Spleen (tissue), 11 donors: ENCODE results near the gene TWIST2. TPM values are rescaled to one million over a fixed set of nuclear protein-coding genes. Genes with fewer than 3 reads are reported as not detected.
A peak's percentile ranks its signal among the peaks of the same experiment; 100 is the strongest.

ENCODE experiments used
- DNase-seq: peaks from one replicate; pipeline ENCODE4 v3.0.0-alpha.2; 2020
- H3K27ac ChIP-seq, 8 donors: fragments of 200-600 bp; sonication (generic) in 7 of 8; 1 replicate in 4 of 8; 2 replicates in 4 of 8; pipeline versions ENCODE4 v1.5.0 to v1.8.0; 2016 to 2021; ENCODE audit warnings: inconsistent platforms in 4 of 8, mild to moderate bottlenecking in 4 of 8, moderate library complexity in 1 of 8
- H3K27me3 ChIP-seq, 7 donors: fragments of 200-600 bp; sonication (generic) in 6 of 7; replicated peaks in 1 of 7; 1 replicate in 4 of 7; 2 replicates in 3 of 7; pipeline versions ENCODE4 v1.5.0 to v1.8.0; 2016 to 2021; ENCODE audit warnings: inconsistent platforms in 3 of 7, mild to moderate bottlenecking in 1 of 7
- H3K36me3 ChIP-seq, 6 donors: fragments of 200-600 bp; sonication (generic) in 5 of 6; 1 replicate in 4 of 6; 2 replicates in 2 of 6; pipeline versions ENCODE4 v1.5.0 to v1.8.0; 2016 to 2021; ENCODE audit warnings: inconsistent platforms in 2 of 6
- H3K4me1 ChIP-seq, 6 donors: fragments of 200-600 bp; sonication (generic) in 5 of 6; 1 replicate in 3 of 6; 2 replicates in 3 of 6; pipeline versions ENCODE4 v1.5.0 to v1.8.0; 2016 to 2021; ENCODE audit warnings: inconsistent platforms in 3 of 6
- H3K4me3 ChIP-seq, 8 donors: fragments of 200-600 bp; sonication (generic) in 7 of 8; 1 replicate in 4 of 8; 2 replicates in 4 of 8; pipeline versions ENCODE4 v1.5.0 to v1.8.0; 2016 to 2021; ENCODE audit warnings: inconsistent platforms in 4 of 8, mild to moderate bottlenecking in 4 of 8, moderate library complexity in 2 of 8
- H3K9me3 ChIP-seq, 8 donors: fragments of 200-600 bp; sonication (generic) in 7 of 8; 1 replicate in 4 of 8; 2 replicates in 4 of 8; pipeline versions ENCODE4 v1.5.0 to v1.8.0; 2016 to 2021; ENCODE audit warnings: inconsistent platforms in 4 of 8
- POLR2A ChIP-seq, 3 donors: fragments of 450-650 bp; IDR thresholded peaks; one replicate each; pipeline ENCODE4 v1.5.1; 2017; ENCODE audit warnings: antibody characterized with exemption in 3 of 3, mild to moderate bottlenecking in 1 of 3
- POLR2AphosphoS5 ChIP-seq, 3 donors: sonication (generic); formaldehyde crosslinking; IDR thresholded peaks; one replicate each; pipeline ENCODE4 v1.5.1; 2017; ENCODE audit warnings: antibody characterized with exemption in 3 of 3
- WGBS, 5 donors: extraction: QIAGEN DNeasy Blood & Tissue Kit in 3 of 5; methylation state at CpG; one replicate each; pipeline versions ENCODE4 v1.1.5 to v1.1.7; 2013 to 2018; 5-methylcytosine and 5-hydroxymethylcytosine counted together
- intact Hi-C: fragments of 100-400 bp; cut with DNase I; formaldehyde crosslinking; loops from one replicate; pipeline ENCODE4 v1.15.0; 2023; ENCODE audit warnings: low total_unique reads
- polyA plus RNA-seq, 3 donors: library from polyadenylated mRNA; stranded (reverse); fragments of 200-250 nt; gene quantifications; one replicate each; pipeline ENCODE4 v1.2.1, GENCODE V29; 2013
- total RNA-seq, 7 donors: library from RNA; depleted of rRNA in 3 of 7; stranded (reverse); fragments of >200 nt in 3 of 7; fragmentation: NEBNext Ultra II Directional in 4 of 7; extraction: Animal tissue kit (Norgen Biotek cat#: 25700) in 4 of 7; gene quantifications; one replicate each; pipeline versions ENCODE4 v1.1.0 to v1.2.1, GENCODE V29; 2016 to 2021
- TF ChIP-seq, protein P1 (sequence below), 11 experiments: fragments of 200-600 bp in 7 of 11; fragments of 450-650 bp in 4 of 11; sonication (generic) in 4 of 11; IDR thresholded peaks in 8 of 11; conservative IDR thresholded peaks in 3 of 11; 1 replicate in 7 of 11; 2 replicates in 4 of 11; pipeline versions ENCODE4 v1.4.0 to v1.8.0; 2016 to 2021; ENCODE audit warnings: antibody characterized with exemption in 11 of 11, inconsistent platforms in 4 of 11, mild to moderate bottlenecking in 1 of 11
- donor health status: healthy with polysubstance abuse.
- donor health status: DM: no; HTN: no; CAD: no; lungs with moderate emphysema.
- donor health status: DM: no; HTN: no; CAD: no.
- donor health status: Bipolar disorder and iron deficiency.
- donor health status: healthy.
- donor health status: DM: no; HTN: no; CAD: no.
- donor health status: DM: yes; HTN: yes; CAD: no.

The TWIST2 gene
- total and polyA plus RNA-seq, 10 donors = 1.7 to 9.0 (median 2.4) TPM

DNA sequence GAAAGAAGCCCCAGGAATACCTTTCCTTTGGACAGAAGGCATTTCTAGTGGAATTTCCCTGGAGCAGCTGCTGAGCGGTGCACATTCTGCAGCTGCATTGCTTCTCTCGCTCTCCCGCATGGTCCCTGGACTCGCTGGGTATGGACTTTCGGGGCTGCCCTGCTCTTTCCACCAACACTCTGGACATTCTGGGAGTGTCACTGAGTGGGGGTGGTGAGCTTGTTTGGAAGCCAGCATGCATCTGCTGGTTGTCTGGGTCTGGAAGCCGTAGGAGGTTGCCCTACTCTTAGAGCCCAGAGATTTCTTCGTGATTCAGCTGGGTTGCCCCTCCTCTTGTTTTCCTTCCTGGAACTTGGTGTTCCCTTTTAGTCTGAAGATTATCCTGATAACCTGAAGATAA lies 52.6 kb downstream of the TWIST2 start:
- peak; percentile 54 for DNase-seq
- intact Hi-C loops = no loop called here
- TF ChIP-seq POLR2AphosphoS5 (IDR thresholded peaks at IDR 0.05) = no peak
- TF ChIP-seq, protein P1, sequence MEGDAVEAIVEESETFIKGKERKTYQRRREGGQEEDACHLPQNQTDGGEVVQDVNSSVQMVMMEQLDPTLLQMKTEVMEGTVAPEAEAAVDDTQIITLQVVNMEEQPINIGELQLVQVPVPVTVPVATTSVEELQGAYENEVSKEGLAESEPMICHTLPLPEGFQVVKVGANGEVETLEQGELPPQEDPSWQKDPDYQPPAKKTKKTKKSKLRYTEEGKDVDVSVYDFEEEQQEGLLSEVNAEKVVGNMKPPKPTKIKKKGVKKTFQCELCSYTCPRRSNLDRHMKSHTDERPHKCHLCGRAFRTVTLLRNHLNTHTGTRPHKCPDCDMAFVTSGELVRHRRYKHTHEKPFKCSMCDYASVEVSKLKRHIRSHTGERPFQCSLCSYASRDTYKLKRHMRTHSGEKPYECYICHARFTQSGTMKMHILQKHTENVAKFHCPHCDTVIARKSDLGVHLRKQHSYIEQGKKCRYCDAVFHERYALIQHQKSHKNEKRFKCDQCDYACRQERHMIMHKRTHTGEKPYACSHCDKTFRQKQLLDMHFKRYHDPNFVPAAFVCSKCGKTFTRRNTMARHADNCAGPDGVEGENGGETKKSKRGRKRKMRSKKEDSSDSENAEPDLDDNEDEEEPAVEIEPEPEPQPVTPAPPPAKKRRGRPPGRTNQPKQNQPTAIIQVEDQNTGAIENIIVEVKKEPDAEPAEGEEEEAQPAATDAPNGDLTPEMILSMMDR (IDR thresholded peaks at IDR 0.05 in 8 of 11, conservative IDR thresholded peaks at IDR 0.05 in 3 of 11) = no peak
- no peak for TF ChIP-seq POLR2A (IDR thresholded peaks at IDR 0.05)
- Histone ChIP-seq H3K4me1 (no peaks in the 10 kb centered on the region), H3K27me3 (peaks cover 0 to 45% (median 1%) of the 10 kb centered on the region in 7 donors), H3K27ac (no peak overlapping the region), H3K9me3 (no peaks in the 10 kb centered on the region), H3K36me3 (no peaks in the 10 kb centered on the region), H3K4me3 (no peak overlapping the region)
- 58 to 75% (median 73%) methylated on average over 7 of the region's 7 CpGs for whole genome bisulfite sequencing, 5 donors

DNA sequence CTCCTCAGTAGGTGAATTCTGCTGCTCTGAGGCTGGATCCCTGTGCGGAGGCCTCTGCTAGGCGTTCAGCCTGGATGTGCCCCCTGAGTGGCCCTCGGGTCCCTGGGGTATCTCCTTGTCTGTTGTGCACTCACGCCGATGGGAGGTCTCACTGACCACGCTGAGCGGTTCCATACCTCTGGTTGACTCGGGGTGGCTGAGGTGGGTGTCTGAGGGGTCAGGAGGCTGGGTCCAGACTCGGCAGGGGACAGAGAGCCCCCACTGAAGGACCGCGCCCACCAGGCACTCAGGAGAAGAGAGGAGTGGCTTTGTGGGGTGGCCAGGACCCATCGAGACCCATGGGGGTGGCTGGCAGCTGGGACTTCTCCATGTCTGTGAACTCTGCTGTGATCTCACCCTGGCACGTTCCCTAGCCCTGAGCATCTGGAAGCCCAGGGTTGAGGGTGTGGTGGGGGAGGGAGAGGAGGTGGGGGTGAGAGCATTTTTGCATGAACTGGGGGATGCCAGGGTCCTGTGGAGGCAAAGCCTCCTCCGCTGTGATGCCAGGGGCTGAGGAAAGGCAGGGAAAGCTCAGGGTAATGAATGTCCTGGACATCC lies 53.7 kb downstream of the TWIST2 start:
- 78 to 86% (median 84%) methylated on average over 11 to 14 of the region's 14 CpGs for WGBS, 5 donors

DNA sequence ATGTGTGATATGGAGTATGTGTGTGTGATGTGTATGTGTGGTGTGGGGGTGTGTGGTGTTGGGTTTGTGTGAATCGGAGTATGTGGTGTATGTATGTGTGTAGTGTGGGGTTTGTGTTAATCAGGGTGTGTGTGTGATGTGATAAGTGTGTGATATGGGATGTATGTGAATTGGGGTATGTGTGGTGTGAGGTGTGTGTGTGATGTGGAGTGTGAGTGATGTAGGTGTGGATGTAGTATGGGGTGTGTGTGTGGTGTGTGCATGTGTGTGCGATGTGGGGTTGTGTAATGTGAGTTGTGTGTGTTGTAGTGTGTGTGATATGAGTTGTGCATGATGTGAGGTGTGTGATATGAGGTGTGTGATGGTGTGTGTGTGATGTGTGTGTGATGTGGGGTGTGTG lies 54.4 kb downstream of the TWIST2 start:
- DNase-seq = no peak
- no peaks in the 10 kb centered on the region for H3K36me3 ChIP-seq
- no peaks in the 10 kb centered on the region for H3K4me1 ChIP-seq
- WGBS, 5 donors = 90 to 100% (median 91%) methylated on average over 2 of the region's 2 CpGs
- no peaks in the 10 kb centered on the region for H3K9me3 ChIP-seq
- intact Hi-C loops = no loop called here
- H3K27ac ChIP-seq = no peak overlapping the region
- H3K4me3 ChIP-seq = no peak overlapping the region
- H3K27me3 ChIP-seq = peaks cover 0 to 27% (median 0%) of the 10 kb centered on the region in 7 donors
- TF ChIP-seq POLR2A (IDR thresholded peaks at IDR 0.05) (no peak), POLR2AphosphoS5 (IDR thresholded peaks at IDR 0.05) (no peak)
- TF ChIP-seq, protein P1 (IDR thresholded peaks at IDR 0.05 in 8 of 11, conservative IDR thresholded peaks at IDR 0.05 in 3 of 11) = no peak

More for the DNA sequence above, 53.7 kb downstream of the TWIST2 start:
- peaks cover 0 to 34% (median 0%) of the 10 kb centered on the region in 7 donors for H3K27me3 ChIP-seq
- H3K36me3 ChIP-seq = no peaks in the 10 kb centered on the region
- intact Hi-C loops = no loop called here
- no peaks in the 10 kb centered on the region for H3K9me3 ChIP-seq
- peak; percentile 35 for DNase-seq
- no peak overlapping the region for H3K4me3 ChIP-seq
- no peaks in the 10 kb centered on the region for H3K4me1 ChIP-seq
- no peak for TF ChIP-seq POLR2AphosphoS5 (IDR thresholded peaks at IDR 0.05)
- no peak for TF ChIP-seq POLR2A (IDR thresholded peaks at IDR 0.05)
- TF ChIP-seq, protein P1 (IDR thresholded peaks at IDR 0.05 in 8 of 11, conservative IDR thresholded peaks at IDR 0.05 in 3 of 11) = no peak
- no peak overlapping the region for H3K27ac ChIP-seq

DNA sequence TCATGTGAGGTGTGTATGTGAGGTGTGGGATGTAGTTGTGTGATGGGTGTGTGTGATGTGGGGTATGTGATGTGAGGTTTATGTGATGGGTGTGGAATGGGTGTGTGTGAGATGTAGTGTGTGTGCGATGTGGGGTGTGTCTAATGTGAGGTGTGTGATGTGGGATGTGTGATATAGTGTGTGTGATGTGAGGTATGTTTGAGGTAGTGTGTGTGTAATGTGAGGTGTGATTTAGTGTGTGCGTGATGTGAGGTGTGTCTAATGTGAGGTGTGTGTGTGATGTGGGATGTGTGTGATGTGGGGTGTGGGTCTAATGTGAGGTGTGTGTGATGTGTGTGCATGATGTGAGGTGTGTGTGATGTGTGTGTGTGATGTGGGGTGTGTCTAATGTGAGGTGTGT lies 55.3 kb downstream of the TWIST2 start:
- 93 to 99% (median 97%) methylated on average over 2 of the region's 2 CpGs for WGBS, 5 donors
- intact Hi-C loops = no loop called here

More for the DNA sequence above, 55.3 kb downstream of the TWIST2 start:
- Histone ChIP-seq H3K27ac (no peak overlapping the region), H3K4me3 (no peak overlapping the region), H3K27me3 (peaks cover 0 to 20% (median 0%) of the 10 kb centered on the region in 7 donors), H3K9me3 (no peaks in the 10 kb centered on the region), H3K4me1 (no peaks in the 10 kb centered on the region), H3K36me3 (no peaks in the 10 kb centered on the region)
- DNase-seq = no peak
- TF ChIP-seq POLR2AphosphoS5 (IDR thresholded peaks at IDR 0.05) (no peak), POLR2A (IDR thresholded peaks at IDR 0.05) (no peak)
- TF ChIP-seq, protein P1 (IDR thresholded peaks at IDR 0.05 in 8 of 11, conservative IDR thresholded peaks at IDR 0.05 in 3 of 11) = no peak
